GM23338 (cell line): Measurements from ENCODE around the gene DCDC1. TPM values are rescaled to one million over a fixed set of nuclear protein-coding genes. Genes with fewer than 3 reads are reported as not detected.

Experiments
- ATAC-seq: fragments of 200-7000 bp; cut with Tn5 transposase; 3 replicates; pipeline ENCODE4 v1.9.1; 2020
- DNase-seq: peaks from one replicate; pipeline ENCODE4 v3.0.0-alpha.2; 2015; ENCODE audit warnings: low spot score
- H2AFZ ChIP-seq: fragments of 200-600 bp; sonication (generic); 2 replicates; pipeline ENCODE4 v1.8.0; 2016; ENCODE audit warnings: antibody characterized with exemption, mild to moderate bottlenecking, moderate library complexity
- H3F3A ChIP-seq: fragments of 200-600 bp; sonication (generic); replicated peaks from 2 replicates; pipeline ENCODE4 v1.8.0; 2017; ENCODE audit warnings: antibody characterized with exemption, mixed run types, low read depth
- H3K27ac ChIP-seq: fragments of 200-600 bp; sonication (generic); 2 replicates; pipeline ENCODE4 v1.6.1; 2016; ENCODE audit warnings: low read depth
- H3K27me3 ChIP-seq: fragments of 200-600 bp; sonication (generic); 2 replicates; pipeline ENCODE4 v1.8.0; 2016; ENCODE audit warnings: mild to moderate bottlenecking, mixed run types, moderate library complexity; ENCODE audit not compliant: insufficient read depth
- H3K36me3 ChIP-seq: fragments of 200-600 bp; sonication (generic); 2 replicates; pipeline ENCODE4 v1.8.0; 2016; ENCODE audit warnings: mild to moderate bottlenecking; ENCODE audit not compliant: insufficient read depth
- H3K4me1 ChIP-seq: fragments of 200-600 bp; sonication (generic); 2 replicates; pipeline ENCODE4 v1.8.0; 2016; ENCODE audit warnings: mild to moderate bottlenecking, moderate library complexity; ENCODE audit not compliant: insufficient read depth
- H3K4me2 ChIP-seq: fragments of 200-600 bp; sonication (generic); 2 replicates; pipeline ENCODE4 v1.7.1; 2017; ENCODE audit warnings: mixed run types
- H3K4me3 ChIP-seq: fragments of 200-600 bp; sonication (generic); 2 replicates; pipeline ENCODE4 v1.6.1; 2016; ENCODE audit warnings: mixed run types
- H3K79me2 ChIP-seq: fragments of 200-600 bp; sonication (generic); replicated peaks from 2 replicates; pipeline ENCODE4 v1.8.0; 2017; ENCODE audit warnings: mild to moderate bottlenecking; ENCODE audit not compliant: insufficient read depth
- H3K9me2 ChIP-seq: fragments of 200-600 bp; sonication (generic); 2 replicates; pipeline ENCODE4 v1.8.0; 2017; ENCODE audit not compliant: insufficient read depth
- H4K20me1 ChIP-seq: fragments of 200-600 bp; sonication (generic); replicated peaks from 2 replicates; pipeline ENCODE4 v1.8.0; 2017; ENCODE audit warnings: mild to moderate bottlenecking; ENCODE audit not compliant: insufficient read depth
- H3K27ac Mint-ChIP-seq: 2 replicates; pipeline ENCODE4 v1.8.0; 2020; ENCODE audit warnings: inconsistent platforms, mild to moderate bottlenecking, moderate library complexity, mixed read lengths
- H3K27me3 Mint-ChIP-seq: 3 replicates; pipeline ENCODE4 v1.8.0; 2022; ENCODE audit warnings: low read depth, mild to moderate bottlenecking, moderate library complexity, mixed read lengths, inconsistent platforms; ENCODE audit not compliant: insufficient read depth, poor library complexity
- H3K36me3 Mint-ChIP-seq: 3 replicates; pipeline ENCODE4 v1.8.0; 2021; ENCODE audit warnings: low read depth, mild to moderate bottlenecking, inconsistent platforms, moderate library complexity, mixed read lengths
- H3K4me1 Mint-ChIP-seq: 3 replicates; pipeline ENCODE4 v1.8.0; 2020; ENCODE audit warnings: mild to moderate bottlenecking, inconsistent platforms, mixed read lengths
- H3K4me3 Mint-ChIP-seq: 3 replicates; pipeline ENCODE4 v1.8.0; 2021; ENCODE audit warnings: moderate library complexity, mild to moderate bottlenecking, inconsistent platforms, mixed read lengths
- H3K9me3 Mint-ChIP-seq: 3 replicates; pipeline ENCODE4 v1.8.0; 2020; ENCODE audit warnings: moderate library complexity, mild to moderate bottlenecking, inconsistent platforms, mixed read lengths
- CREB1 ChIP-seq: fragments of 250-450 bp; sonication (Bioruptor Pico); IDR thresholded peaks from 2 replicates; pipeline ENCODE4 v1.5.0; 2020; ENCODE audit warnings: low read depth, mild to moderate bottlenecking, moderate library complexity
- CTCF ChIP-seq, 2 experiments: fragments of 200-600 bp in 1 of 2; sonication (generic) in 1 of 2; conservative IDR thresholded peaks; 2 replicates each; pipeline versions ENCODE4 v1.5.1 to v1.6.1; 2016 to 2017; ENCODE audit warnings: antibody characterized with exemption in 2 of 2, low read depth in 2 of 2, mild to moderate bottlenecking in 2 of 2, moderate library complexity in 1 of 2
- ETS1 ChIP-seq: IDR thresholded peaks from 2 replicates; pipeline ENCODE4 v1.6.1; 2016; ENCODE audit warnings: antibody characterized with exemption
- EZH2 ChIP-seq: fragments of 200-600 bp; sonication (generic); IDR thresholded peaks from one replicate; pipeline ENCODE4 v1.8.0; 2017; ENCODE audit warnings: antibody characterized with exemption, mild to moderate bottlenecking, low read depth; ENCODE audit not compliant: unreplicated experiment
- EZH2phosphoT487 ChIP-seq: fragments of 200-600 bp; sonication (generic); IDR thresholded peaks from one replicate; pipeline ENCODE4 v1.8.1; 2018; ENCODE audit warnings: antibody characterized with exemption; ENCODE audit not compliant: unreplicated experiment
- NANOG ChIP-seq: IDR thresholded peaks from 2 replicates; pipeline ENCODE4 v1.6.1; 2016; ENCODE audit warnings: antibody characterized with exemption, borderline replicate concordance
- POLR2AphosphoS5 ChIP-seq: IDR thresholded peaks from 2 replicates; pipeline ENCODE4 v1.6.1; 2016; ENCODE audit warnings: antibody characterized with exemption, low read depth
- REST ChIP-seq: IDR thresholded peaks from one replicate; pipeline ENCODE4 v1.6.1; 2018; ENCODE audit warnings: antibody characterized with exemption; ENCODE audit not compliant: unreplicated experiment
- ZNF114 ChIP-seq: fragments of 250-450 bp; sonication (Bioruptor Pico); IDR thresholded peaks from 2 replicates; pipeline ENCODE4 v1.5.0; 2020; ENCODE audit warnings: mild to moderate bottlenecking, moderate library complexity
- ZNF331 ChIP-seq: fragments of 250-450 bp; sonication (Bioruptor Pico); IDR thresholded peaks from 2 replicates; pipeline ENCODE4 v1.5.0; 2020; ENCODE audit warnings: low read depth, mild to moderate bottlenecking, moderate library complexity
- polyA plus RNA-seq: library from polyadenylated mRNA; unstranded; fragments of >200 nt; fragmentation: Nextera tagmentation; extraction: Ambion mirVana; gene quantifications from 2 replicates; pipeline ENCODE4 v1.2.1, GENCODE V29; 2016
- total RNA-seq: library from RNA; depleted of rRNA; stranded (reverse); fragments of >200 nt; shearing (Covaris generic); gene quantifications from 2 replicates; pipeline ENCODE4 v1.2.3, GENCODE V29; 2014

Gene DCDC1
- total and polyA plus RNA-seq, 2 experiments from 2014 or later = 0.56 to 0.58 TPM

- TF ChIP-seq CTCF (conservative IDR thresholded peaks at IDR 0.05; ENCODE audit: low read depth in 2 of 2) (no peak), EZH2 (no peak), REST (no peak)
Observed at GRCh38 chr11:31248768-31249167, 120.8 kb downstream of the DCDC1 start (continued).

GRCh38 chr11:31247321-31247720, 122.2 kb downstream of the DCDC1 start:
- H3K4me3 ChIP-seq = no peak overlapping the region
- H3K9me2 ChIP-seq = no peaks in the 10 kb centered on the region
- DNase-seq (no peak), ATAC-seq (no peak)
- no peaks in the 10 kb centered on the region for H3K79me2 ChIP-seq
- no peak overlapping the region for H3K4me2 ChIP-seq
- Mint-ChIP-seq H3K9me3 (no peaks in the 10 kb centered on the region), H3K4me3 (no peak overlapping the region), H3K36me3 (no peaks in the 10 kb centered on the region), H3K27me3 (no peaks in the 10 kb centered on the region), H3K27ac (no peak overlapping the region), H3K4me1 (peaks cover 38% of the 10 kb centered on the region)
- H4K20me1 ChIP-seq = no peaks in the 10 kb centered on the region
- H2AFZ ChIP-seq = no peak overlapping the region
- no peaks in the 10 kb centered on the region for H3K27me3 ChIP-seq
- no peaks in the 10 kb centered on the region for H3K36me3 ChIP-seq
- no peaks in the 10 kb centered on the region for H3F3A ChIP-seq
- no peak for TF ChIP-seq EZH2
- no peak for TF ChIP-seq CREB1 (CRISPR knock-in tag)
- TF ChIP-seq CTCF (conservative IDR thresholded peaks at IDR 0.05; ENCODE audit: low read depth in 2 of 2) = no peak
- TF ChIP-seq ZNF114 (CRISPR knock-in tag) = no peak
- no peak for TF ChIP-seq ZNF331 (CRISPR knock-in tag)
- no peak for TF ChIP-seq POLR2AphosphoS5
- no peak for TF ChIP-seq REST
- no peak for TF ChIP-seq ETS1
- no peak for TF ChIP-seq NANOG
- TF ChIP-seq EZH2phosphoT487 = no peak
- H3K4me1 ChIP-seq = peaks cover 40% of the 10 kb centered on the region
- H3K27ac ChIP-seq = no peak overlapping the region
